ENCODE results near the gene PTPRN. TPM values are rescaled to one million over a fixed set of nuclear protein-coding genes. Genes with fewer than 3 reads are reported as not detected.
"Not testable (repeated sequence)": the region's sequence is repeated elsewhere in the genome, so short reads cannot be mapped to it uniquely, and the experiment has no call there.

Gene PTPRN
- under 1 TPM; 0.16 to 0.57 (median 0.22) TPM for polyA plus RNA-seq (ENCODE audit: insufficient read length in 4 of 4)

- no peak for DNase-seq (ENCODE audit: low read depth in 4 of 4, low spot score in 2 of 4)
Observed at GRCh38 chr2:219309278-219309677, at the start of gene PTPRN. PTPRN (minus strand) TSS chr2:219309401; CDS start chr2:219309332, 69 bp downstream.

DNA sequence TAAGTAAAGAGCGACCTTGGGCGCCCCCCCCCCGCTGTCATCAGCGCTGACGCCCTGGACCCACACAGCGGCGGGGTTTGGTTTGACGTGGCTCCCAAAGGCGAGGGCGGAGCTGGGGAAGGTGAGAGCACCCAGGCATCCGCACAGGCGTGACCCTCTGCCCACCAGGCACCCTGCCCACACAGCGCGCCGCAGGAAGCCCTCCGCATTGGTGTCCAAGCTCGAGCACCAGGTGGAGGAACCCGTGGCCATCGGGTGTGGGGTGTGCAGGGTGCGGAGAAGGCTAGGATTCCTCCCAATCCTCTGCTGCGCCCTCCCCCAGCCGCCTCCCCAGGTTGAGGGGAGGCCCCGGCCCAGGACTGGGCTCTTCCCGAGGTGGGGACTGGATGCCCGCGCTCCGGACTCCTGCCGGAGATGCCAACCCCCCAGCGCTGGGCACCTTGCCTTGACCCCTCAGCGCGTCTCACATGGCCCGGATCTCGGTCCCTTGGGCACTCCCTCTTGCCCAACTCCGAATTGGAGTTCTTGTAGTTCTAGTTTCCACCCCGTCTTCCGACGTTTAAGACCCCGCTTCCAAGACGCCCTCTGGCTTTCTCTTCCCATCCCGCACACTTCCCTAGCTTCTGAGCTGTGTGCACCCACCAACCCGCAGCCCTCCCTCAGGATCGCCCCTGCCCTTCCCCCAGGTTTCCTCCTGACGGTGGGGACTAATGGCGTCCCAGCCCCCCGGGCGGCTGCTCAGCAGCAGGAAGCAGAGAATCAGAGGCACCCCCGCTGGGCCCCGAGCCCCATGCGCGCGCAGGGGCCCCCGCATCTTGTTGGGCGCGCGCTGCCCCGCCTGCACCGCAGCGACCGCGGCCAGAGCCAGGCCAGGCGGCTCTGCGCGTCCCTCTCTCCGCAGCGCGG is 49.2 kb upstream of the PTPRN start:
- DNase-seq (ENCODE audit: low read depth in 4 of 4, low spot score in 2 of 4) = no peak

- DNase-seq (ENCODE audit: low read depth in 4 of 4, low spot score in 2 of 4) = no peak
Observed at GRCh38 chr2:219356834-219357233, 47.6 kb upstream of the PTPRN start.

GRCh38 chr2:219354582-219354981 is 45.4 kb upstream of the PTPRN start:
- DNase-seq (ENCODE audit: low read depth in 4 of 4, low spot score in 2 of 4) = no peak

DNA sequence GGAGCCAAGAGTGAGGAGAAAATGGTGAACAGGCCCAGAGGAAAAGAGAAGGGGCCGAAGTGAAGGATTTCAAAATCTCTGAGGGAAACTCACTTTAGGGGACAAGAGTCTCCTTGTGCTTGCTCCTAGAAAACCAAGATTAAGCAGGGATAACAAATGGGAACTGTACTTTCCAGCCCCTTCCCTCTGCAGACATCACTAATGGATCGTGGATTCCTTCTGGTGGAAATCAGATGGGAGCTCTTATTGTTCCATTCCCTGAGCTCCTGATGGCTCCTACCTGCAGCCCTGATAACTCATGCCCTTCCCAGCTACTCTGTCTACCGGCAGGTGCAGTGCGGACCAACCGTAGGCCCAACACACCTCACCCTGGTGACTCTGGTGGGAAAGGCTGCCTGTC is 43.9 kb upstream of the PTPRN start:
- DNase-seq (ENCODE audit: low read depth in 4 of 4, low spot score in 2 of 4) = no peak

GRCh38 chr2:219352448-219353023 is 43.3 kb upstream of the PTPRN start:
- no peak for DNase-seq (ENCODE audit: low read depth in 4 of 4, low spot score in 2 of 4)

- no peak for DNase-seq (ENCODE audit: low read depth in 4 of 4, low spot score in 2 of 4)
Observed at GRCh38 chr2:219350710-219351221, 41.6 kb upstream of the PTPRN start.

GRCh38 chr2:219350215-219350614 is 41.0 kb upstream of the PTPRN start:
- no peak for DNase-seq (ENCODE audit: low read depth in 4 of 4, low spot score in 2 of 4)

- no peak for DNase-seq (ENCODE audit: low read depth in 4 of 4, low spot score in 2 of 4)
Observed at GRCh38 chr2:219344751-219345430, 35.7 kb upstream of the PTPRN start.

DNA sequence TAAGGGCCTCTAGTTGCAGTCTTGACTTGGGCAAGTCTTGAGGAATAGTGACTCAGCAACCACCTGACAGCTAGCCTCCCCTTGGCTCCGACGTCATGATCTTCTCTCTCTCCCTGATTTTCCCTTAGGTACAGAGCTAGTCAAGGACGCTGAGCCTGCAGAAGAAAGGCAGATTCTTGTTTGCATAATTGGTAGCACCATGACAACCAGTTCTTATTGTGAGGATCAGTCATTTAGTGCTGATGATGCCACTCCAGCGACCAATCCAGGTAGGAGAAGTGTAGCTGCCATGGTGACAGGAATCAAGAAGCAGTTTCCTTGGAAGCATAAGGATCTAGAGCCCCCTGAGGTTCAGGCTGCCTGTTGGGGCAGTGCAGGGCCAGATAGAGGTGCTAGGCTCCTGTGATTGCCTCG is 26.2 kb upstream of the PTPRN start:
- DNase-seq (ENCODE audit: low read depth in 4 of 4, low spot score in 2 of 4) = no peak

- no peak for DNase-seq (ENCODE audit: low read depth in 4 of 4, low spot score in 2 of 4)
Observed at GRCh38 chr2:219334076-219334475, 24.9 kb upstream of the PTPRN start.

DNA sequence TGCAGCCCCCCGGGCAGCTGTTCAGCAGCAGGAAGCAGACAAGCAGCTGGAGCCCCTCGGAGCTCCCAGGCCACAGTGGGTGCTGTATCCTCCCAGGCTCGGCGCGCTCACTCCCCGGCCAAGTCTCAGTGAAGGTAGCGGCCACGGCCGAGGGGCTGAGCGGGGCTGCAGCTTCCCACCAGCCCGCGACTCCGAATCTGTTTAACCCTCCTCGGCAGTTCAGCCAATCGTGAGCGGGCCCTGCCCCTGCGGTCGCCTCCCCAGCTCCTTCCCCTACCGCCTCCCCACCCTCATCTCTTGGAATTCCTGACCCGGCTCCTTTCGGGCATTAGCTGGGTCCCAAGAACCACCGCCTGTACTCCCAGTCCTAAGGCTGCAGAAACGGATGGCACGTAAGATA is 23.3 kb upstream of the PTPRN start, which contains the start of gene RESP18:
Gene RESP18 (minus strand): TSS at position 203 of the 400 bp plus-strand sequence.
- DNase-seq (ENCODE audit: low read depth in 4 of 4, low spot score in 2 of 4) = no peak

DNA sequence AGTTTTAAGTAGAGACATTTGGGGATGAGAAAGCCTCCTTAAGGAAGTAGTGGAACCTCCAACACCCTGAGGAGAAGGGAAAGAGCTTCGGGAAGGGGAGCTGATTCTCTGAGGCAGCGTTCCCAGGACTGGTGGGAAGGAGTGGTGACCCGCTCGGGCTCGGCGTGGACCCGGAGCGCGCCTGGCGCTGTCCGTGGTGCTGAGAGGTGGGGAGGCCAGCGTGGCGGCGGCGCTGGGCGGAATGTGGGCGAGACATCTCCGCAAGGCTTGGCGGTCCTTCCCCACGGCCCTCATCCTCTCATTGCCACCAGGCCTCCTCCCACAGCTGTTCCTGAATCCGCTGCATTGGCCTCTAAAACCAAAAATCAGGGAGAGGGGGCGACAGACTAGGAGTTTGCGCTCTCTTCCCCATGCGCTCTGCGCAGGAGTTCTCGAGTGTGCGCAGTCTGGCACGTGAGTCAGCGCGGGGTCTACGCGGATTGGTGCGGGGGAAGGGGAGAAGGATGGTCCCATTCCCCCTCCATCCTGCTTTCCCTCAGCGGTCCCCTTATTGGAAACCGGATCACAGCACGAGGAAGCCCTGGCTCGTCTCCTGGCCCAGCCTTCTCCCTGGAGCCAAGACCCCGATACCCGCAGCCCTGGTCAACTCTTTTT is 22.5 kb upstream of the PTPRN start:
- peak; percentile 23 to 40 (median 36) for DNase-seq (ENCODE audit: low read depth in 4 of 4, low spot score in 2 of 4)

DNA sequence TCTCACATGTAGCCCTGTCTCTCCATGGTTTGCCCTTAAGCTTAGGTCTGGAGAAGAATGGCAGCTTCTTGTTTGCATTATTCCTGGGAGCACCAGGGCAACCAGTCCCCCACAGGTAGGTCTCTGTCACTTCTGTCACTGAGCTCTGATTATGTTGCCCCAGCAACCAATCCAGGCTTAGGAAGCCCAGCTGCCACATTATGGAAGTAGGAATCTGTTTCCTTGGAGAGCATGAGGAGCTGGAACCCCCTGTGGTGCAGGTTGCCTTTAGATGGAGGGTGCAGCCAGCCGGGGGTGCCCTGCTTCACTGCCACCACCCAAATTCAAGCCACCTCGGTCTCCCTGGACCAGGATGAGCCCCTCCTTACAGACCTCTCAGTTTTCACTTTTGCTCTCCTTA is 18.5 kb upstream of the PTPRN start:
- DNase-seq (ENCODE audit: low read depth in 4 of 4, low spot score in 2 of 4) = no peak

- DNase-seq (ENCODE audit: low read depth in 4 of 4, low spot score in 2 of 4) = no peak
Observed at GRCh38 chr2:219325657-219326315, 16.6 kb upstream of the PTPRN start.

DNA sequence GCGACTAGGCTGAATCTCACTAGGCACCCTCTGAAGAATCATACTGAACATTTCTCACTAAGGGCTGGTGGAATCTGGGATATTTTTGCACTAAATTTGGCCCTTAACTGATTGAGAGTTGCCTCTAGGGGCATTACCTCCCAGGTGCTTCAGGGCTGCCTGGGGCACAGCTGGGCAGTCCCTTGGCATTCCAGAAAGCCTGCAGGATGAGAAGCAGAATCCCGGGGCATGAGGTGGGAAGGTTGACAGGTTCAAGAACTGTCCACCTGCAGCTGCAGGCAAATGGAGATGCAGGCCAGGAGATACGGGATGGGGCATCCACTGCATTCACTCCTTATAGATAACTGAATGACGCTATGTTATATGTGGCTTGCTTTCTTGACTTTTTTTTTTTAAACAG is 15.9 kb upstream of the PTPRN start:
- DNase-seq (ENCODE audit: low read depth in 4 of 4, low spot score in 2 of 4) = no peak

GRCh38 chr2:219323434-219323833 is 14.2 kb upstream of the PTPRN start:
- no peak for DNase-seq (ENCODE audit: low read depth in 4 of 4, low spot score in 2 of 4)

DNA sequence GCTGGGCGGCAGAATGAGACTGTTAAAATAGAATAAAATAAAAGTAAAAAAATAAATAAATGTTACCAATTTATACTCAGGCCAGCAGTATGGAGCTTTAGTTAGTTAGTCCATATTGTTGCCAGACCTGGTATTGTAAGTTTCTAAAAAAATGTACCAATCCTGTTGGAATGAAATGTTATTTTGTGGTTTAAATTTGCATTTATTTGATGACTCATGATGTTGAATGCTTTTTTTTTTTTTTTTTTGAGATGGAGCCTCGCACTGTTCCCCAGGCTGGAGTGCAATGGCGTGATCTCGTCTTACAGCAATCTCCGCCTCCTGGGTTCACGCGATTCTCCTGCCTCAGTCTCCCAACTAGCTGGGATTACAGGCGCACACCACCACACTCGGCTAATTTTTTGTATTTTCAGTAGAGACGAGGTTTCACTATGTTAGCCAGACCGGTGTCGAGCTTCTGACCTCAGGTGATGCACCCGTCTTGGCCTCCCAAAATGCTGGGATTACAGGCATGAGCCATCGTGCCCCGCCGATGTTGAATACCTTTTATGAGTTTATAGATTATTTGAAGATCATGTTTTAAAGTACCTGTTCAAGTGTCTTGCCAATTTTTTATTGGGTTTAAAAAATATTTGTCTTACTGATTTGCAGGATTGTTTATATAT is 5.7 kb upstream of the PTPRN start:
- DNase-seq (ENCODE audit: low read depth in 4 of 4, low spot score in 2 of 4) = no peak

DNA sequence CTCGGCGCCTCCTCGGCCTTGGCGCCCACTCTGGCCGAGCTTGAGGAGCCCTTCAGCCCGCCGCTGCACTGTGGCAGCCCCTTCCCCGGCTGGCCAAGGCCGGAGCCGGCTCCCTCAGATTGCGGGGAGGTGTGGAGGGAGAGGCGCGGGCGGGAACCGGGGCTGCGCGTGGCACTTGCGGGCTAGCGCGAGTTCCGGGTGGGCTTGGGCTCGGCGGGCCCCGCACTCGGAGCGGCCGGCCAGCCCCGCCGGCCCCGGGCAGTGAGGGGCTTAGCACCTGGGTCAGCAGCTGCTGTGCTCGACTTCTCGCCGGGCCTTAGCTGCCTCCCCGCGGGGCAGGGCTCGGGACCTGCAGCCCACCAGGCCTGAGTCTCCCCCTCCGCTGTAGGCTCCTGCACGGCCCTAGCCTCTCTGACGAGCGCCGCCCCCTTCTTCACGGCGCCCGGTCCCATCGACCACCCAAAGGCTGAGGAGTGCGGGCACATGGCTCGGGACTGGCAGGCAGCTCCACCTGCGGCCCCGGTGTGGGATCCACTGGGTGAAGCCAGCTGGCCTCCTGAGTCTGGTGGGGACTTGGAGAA is 3.6 kb upstream of the PTPRN start:
- DNase-seq (ENCODE audit: low read depth in 4 of 4, low spot score in 2 of 4) = not testable (repeated sequence)
